Measurements from ENCODE around the gene TAB2.
"Not testable (repeated sequence)": the region's sequence is repeated elsewhere in the genome, so short reads cannot be mapped to it uniquely, and the experiment has no call there.

The TAB2 gene

DNA sequence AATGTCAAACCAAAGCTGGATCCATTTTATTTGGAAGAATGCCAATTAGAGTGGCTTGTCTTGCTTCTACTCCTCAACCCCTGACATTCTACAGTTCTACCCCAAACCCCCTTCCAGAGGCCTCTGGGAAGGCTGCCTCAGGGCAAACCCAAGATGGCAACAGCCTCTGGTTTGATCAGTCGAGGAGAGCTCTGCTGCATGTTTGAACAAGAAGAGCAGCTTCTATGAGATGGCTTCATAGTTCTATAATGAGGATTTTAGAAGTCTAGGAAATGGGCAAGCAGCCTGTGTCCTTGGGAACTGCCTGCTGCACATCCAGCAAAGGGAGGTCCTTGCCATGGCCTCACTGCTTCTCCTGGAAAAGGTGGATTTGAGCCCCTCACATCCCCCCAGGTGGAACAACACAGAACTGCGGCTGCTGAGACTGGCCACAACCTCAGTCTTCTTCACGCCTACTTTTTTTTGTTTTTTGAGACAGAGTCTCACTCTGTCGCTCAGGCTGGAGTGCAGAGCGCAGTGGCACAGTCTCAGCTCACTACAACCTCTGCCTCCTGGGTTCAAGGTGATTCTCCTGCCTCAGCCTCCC lies 129.4 kb downstream of the TAB2 start:
- DNase-seq, result no peak

DNA sequence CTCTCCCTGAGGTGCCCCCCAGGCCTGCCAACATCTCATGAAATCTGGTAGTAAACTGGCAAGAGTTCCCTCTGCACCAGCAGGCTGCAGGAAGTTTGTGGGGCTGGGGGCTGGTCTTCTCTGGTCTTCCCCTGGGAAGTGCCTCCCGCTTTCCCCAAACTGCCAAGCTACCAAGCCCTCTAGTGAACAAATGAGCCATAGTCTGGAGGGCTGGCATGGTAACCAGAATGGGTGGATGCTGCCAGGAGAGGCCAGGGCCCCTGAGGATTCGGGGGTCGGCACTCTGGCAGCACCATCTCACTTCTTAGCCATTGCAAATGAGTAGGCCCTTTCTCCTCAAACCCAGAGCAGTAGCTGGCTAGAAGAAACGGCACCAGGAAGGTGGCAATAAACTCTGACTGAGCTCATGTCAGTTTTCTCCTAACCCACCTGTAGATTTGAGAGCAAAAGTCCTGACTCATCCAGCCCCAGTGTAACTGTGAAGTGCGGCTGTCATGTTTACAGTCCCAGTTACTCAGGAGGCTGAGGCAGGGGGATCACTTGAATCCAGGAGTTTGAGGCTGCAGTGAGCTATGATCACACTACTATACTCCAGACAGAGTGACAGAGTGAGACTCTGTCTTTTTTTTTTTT lies 131.4 kb downstream of the TAB2 start:
- DNase-seq, result no peak

DNA sequence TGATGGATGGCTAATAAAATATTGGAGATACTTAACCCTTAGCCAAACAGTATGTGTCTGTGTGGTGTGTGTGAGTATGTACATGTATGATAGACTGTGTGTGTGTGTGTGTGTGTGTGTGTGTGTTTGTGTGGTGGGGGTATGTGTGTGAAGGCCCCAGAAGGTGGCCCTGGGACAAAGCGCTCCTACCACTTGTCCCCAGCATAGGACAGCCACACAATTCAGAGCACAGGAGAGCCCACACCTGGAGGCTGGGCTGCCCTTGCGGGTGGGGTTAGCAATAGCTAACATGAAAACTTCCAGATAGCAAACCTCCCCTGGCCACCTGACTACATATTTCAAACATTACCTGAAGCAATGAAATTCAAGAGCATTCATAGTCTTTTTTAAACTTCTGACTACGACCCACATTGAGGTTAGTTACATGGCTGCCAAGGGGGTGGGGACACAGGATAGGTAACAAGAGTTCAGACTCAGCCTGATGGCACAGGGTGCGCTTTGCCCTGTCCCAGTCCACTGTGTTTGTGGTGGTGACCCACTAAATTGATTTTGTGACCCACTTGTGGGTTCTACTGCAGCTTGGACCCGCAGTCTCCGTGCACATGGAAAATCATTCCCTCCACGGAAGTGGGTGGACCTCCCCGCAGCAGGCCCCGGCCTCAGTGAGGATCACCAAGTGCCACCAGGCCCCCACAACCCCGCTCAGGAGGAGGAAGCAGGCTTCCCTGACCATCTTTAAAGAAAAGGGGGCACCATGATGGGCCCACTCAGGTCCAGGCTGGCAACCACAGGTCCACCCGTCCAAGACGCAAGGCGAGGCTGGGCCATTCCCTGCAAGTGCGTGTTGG lies 132.5 kb downstream of the TAB2 start:
- no peak for DNase-seq

DNA sequence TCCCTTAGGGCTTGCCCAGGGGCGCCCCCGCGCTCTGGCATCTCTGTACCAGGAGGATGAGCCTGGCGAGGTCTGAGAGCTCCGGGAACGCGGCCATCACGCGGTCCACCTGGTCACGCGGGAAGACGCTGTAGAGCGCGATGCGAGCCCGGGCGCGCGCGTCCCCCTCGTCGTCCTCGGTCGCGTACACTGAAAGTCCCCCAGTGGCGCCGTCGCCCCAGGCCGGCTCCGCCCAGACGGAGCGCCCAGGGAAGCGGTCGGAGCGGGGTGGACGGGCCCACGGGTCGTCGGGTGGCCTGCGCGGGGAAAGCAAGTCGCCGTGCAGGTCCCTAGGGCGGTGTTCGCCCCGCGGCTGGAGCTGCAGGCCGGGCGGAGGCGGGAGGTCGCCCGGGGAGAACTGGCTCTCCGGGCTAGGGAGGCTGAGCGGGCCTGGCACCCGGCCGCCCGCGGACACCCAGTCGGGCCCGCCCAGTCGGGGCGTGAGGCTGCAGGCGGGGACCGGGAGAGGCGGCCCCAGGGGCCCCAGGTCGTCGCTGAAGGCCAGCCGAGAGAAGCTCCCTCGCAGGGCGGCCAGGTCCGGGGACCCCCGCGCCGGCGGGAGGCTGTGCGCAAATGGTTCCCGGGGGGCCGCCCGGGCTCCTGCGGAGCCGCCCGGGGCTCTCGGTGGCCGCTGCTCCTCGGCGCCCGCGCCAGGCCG lies 133.3 kb downstream of the TAB2 start:
- DNase-seq, result peak; percentile 75

DNA sequence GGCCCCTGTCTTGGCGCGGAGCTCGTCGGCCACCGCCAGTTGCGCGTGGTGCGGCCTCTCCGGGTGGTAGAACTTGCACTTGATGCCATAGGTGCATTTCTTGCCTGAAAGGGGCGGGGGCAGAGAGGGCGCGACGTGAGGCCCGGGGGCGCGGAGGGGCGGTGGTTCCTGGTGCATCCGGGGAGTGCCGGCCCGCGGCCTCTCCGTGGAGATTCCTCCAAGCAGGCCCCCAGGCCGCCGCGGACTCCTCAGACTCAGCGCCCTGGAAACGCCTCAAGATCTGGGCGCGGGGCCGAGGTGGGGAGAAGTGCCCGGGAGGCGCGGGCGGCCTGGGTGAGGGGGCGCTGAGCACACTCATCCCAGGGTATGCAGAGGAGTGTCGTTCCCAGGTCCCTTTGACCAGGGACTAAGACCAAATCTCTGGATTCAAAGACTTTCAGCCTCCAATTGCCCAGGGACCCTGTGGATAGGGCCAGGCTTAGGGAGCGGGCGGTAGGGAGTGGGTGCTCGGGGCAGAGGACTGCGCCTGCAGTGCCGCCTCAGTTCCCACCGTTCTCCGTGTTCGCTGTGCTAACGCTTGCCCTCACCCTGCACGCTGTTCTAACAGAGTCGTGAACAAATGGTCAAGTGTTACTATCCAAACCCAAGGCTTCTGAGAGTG lies 134.0 kb downstream of the TAB2 start:
- DNase-seq, result peak; percentile 39

DNA sequence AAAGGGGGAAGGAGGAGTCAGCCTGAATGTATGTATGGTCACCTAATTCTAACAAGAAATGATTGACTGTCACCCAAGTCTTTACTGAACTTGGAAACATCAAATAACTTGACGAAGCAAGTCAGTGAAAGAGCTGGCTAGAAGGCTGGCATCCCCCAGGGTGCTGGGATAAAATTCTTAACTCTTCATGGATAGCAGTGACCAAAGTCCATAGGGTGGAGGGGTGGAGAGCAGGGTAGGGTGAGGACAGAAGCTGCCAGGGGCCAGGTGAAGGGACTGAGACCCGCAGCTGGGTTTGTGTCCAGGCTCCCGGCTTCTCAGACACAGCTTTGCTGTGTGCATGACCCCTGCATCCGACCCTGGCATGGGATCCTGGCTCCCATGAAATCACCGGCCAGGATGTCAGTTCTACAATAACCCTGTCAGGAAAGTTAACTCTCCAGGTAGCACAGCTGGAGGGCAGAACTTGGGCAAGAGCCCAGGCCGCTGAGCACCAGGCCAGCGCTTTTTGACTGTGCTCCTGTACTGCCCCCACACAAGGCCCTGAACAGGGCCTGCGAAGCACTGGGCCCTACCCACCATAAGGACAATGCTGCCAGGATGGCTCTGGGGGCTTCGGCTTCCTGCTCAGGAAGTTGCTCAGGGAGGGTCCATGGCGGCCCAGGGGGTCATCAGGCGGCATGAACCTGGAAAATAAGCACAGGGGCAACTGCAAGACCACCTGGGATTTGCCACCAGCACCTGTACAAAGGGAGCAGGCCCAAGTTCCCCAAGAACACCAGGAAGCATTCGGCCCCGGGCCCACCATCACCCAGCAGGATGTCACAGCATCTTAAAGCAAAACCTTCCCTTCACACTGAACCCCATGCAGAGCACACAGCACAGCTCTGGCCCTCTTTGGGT lies 134.8 kb downstream of the TAB2 start:
- DNase-seq, result no peak

DNA sequence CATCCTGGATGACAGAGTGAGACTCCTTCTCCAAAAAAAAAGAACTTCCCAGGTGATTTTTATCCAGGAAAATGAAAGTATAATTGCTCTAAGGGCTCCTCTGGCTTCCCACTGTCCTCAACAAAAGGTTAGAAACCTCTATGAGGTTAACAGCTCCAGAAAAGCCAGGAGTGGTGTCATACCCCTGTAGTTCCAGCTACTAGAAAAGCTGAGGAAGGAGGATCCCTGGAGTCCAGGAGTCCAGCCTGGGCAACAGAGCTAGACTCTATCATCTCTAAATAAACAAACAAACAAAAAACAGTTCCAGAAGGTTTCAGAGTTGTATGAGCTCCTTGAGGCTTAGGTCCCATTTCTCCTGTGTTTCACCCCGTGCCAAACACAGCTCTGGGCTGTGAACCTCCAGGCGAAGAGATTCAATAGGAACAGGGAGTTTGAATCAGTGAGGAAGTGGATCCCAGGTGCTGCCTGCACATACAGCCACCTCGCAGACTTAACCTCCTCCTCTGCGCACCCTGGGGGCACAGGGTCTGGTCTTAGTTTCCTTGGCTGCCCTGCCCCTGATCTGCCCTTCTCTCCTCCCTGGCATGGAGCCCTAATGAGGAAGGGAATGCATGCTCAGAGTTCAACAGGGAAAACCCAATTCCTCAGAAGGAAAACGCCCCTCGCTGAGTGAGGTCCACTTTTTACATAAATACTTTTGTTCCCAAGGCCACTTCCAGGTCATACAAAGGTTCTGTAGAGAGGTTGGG lies 136.3 kb downstream of the TAB2 start:
- DNase-seq, result no peak

DNA sequence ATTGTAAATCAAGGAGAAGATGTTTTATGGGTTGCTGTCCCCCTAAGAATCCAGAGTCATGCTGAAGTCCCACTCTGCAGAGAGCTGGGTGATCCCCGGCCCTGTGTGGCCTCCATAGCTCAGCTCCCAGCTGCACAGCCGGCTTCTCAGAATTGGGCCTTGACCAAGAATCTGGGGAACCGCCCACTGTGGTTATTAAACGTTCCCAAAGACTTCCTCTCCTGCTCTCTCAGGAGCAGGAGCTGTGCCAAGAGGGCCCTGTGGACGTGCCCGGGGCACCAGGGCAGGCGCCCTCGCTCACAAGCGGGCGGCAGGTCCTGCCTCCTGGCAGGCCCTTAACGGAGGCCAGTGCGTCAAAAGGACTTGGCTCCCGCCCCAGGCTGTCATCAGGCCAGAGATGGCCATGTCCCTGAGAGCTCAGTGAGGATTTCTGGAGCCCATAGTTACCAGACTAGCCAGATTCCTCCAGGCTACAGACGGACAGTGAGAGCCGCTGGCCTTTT lies 136.9 kb downstream of the TAB2 start:
- DNase-seq, result no peak

DNA sequence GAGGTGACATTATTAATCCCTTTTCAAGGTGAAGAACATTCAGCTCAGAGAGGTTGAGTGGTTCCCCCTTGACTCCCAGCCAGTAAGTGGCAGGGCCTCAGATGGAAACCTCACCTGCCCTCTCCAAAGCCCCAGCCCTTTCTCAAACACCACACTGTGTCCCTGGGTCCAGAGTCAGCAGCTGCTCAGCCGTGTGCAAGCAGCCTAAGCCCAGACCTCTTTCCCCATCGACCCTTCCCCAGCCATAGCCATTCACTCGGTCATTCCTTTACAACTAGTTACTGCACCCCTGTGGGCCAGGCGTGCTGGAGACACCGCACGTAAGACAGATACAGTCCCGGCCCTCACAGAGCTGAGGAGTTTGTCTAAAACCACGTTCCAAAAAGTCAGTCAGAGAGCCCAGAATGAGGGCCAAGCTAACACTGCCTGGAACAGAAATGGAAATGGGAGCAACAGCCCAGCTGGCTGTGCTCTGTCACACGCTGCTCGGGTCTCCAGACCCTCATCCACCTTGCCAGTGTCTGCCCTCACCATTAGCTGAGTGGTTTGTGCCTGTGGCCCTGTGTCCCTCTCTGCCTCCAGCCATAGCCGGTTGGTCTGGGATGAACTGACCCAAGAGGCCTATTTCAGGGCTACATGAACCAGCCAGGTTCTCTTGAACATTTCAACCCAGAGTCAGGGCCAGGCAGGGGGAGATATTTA lies 137.7 kb downstream of the TAB2 start:
- no peak for DNase-seq

DNA sequence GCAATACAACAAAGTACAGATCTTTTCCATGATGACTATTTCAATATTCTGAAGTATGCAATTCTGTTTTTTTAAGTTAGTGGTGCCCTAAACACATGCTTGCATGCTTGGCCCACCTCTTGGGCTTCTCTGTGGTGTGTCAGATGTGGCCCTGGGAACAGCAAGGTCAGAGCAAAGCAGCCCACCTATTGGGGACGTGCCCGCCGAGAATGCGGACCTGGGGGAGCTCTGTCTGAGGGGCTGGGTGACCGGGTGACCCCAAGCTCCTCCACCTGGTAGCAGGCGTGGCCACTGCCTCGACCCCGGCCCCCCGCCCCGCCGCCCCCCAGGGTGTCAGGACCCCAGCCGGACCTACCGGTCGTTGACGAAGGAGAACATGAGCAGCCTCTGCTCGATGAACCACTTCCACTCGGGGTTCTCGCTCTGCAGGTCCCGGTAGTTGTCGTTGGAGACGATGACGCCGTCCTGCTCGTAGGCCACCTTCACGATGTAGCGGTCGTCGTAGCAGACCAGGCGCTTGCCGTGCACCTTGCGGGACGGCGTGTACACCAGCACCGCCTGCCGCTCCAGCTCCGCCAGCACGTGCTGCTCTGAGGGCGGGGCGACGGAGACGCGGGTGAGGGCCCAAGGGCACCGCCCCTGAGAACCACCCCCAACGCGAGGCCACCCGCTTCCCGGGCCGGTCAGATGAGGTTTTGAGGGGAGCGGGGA lies 139.0 kb downstream of the TAB2 start:
- no peak for DNase-seq

DNA sequence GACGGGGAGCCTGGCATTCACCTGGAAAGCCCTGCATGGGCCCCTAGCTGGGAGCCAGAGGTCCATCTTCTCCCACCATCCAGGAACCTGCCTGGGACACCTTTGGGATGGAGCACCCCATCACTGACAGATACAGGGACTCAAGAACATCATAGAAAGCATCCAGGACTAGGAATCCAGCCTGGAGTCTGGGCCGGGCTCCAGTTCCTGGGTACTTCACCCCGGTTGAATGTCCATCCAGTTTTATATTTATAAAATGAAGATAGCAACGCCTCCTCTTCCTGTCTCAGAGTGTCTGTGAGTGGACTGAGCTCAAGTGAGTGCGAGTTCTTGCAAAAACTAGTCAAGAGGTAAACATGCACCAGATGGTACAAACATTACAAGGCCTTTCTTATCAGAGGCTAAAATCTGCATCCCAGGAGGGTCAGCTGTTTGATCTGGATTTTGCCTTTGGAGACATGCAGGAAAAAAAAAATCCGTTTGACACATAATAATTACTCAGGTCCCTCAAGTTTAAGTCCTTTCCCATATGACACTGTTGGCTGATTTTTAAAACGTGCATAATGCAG lies 139.9 kb downstream of the TAB2 start:
- no peak for DNase-seq

DNA sequence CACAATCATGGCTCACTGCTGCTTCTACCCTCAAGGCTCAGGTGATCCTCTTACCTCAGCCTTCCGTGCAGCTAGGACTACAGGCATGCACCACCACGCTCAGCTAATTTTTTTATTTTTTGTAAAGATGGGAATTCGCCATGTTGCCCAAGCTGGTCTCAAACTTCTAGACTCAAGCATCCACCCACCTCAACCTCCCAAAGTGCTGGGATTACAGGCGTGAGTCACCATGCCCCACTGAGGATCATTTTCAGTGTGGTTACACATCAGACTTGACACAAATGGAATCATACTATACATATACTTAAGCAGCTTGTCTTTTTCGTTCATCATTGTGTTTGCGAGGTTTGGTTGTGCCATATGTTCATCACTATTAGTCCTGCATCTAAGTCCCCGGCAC lies 140.7 kb downstream of the TAB2 start:
- no peak for DNase-seq

DNA sequence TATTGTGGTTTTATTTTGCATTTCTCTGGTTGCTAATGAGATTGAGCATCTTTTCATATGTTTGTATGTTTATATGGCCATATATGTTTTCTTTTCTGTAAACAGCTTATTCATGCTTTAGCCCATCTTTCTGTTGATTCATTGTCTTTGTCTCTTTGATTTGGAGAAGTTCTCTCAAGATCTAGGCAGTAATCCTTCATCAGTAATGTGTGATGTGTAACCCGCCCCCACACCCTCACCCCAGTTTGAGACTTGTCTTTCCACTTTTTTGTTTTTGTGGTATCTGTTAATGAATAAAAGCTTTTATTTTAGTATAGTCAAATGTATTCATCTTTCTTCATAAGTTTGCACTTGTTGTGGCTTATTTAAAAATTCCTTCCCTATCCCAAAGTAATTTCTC lies 141.3 kb downstream of the TAB2 start:
- no peak for DNase-seq

DNA sequence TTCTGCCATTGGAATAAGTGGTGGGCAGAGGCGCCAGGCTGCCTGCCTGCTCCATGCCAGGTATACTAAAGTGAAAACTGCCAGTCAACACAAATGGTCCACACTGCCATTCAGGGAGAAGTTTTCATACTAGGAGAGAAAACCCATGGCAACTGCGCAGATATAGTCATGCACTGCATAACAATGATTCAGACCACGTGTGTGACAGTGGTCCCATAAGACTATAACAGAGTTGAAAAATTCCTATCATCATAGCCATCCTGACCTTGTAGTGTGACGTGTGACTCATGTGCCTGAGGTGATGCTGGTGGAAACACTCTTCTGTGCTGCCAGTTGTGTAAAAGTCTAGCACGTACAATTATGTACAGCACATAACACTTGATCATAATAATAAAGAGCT lies 142.2 kb downstream of the TAB2 start:
- no peak for DNase-seq

DNA sequence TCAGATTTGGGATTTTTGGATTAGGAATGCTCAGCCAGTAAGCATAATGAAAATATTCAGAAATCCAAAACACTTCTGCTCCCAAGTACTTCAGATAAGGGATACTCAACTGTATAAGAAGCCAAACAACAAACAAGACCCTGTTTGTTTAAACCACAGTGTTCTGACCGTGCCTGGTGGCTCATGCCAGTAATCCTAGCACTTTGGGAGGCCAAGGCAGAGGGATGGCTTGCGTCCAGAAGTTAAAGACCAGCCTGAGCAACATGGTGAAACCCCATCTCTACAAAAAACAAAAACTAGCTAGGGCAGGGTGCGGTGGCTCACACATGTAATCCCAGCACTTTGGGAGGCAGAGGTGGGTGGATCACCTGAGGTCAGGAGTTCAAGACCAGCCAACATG lies 142.7 kb downstream of the TAB2 start:
- not testable (repeated sequence) for DNase-seq

All from retina (tissue), 1 donor.